Tibial artery (tissue), 4 donors: ENCODE data around the gene PCDHB12.
"Not testable (repeated sequence)": the region's sequence is repeated elsewhere in the genome, so short reads cannot be mapped to it uniquely, and the experiment has no call there.

Experiments used
- DNase-seq, 2 donors: peaks; one replicate each; pipeline ENCODE4 v3.0.0-alpha.2; 2019
- H3K27ac ChIP-seq, 2 donors: fragments of 200-600 bp; sonication (generic) in 1 of 2; 1 replicate in 1 of 2; 2 replicates in 1 of 2; pipeline ENCODE4 v1.5.1; 2018 to 2019; ENCODE audit warnings: mild to moderate bottlenecking in 1 of 2
- H3K27me3 ChIP-seq, 2 donors: fragments of 200-600 bp; sonication (generic) in 1 of 2; one replicate each; pipeline versions ENCODE4 v1.5.1 to v1.6.0; 2016 to 2019
- H3K36me3 ChIP-seq, 3 donors: fragments of 200-600 bp; sonication (generic) in 2 of 3; one replicate each; pipeline ENCODE4 v1.5.1; 2016 to 2019; ENCODE audit warnings: mild to moderate bottlenecking in 2 of 3
- H3K4me1 ChIP-seq, 4 donors: fragments of 200-600 bp; sonication (generic) in 2 of 4; 1 replicate in 3 of 4; 2 replicates in 1 of 4; pipeline ENCODE4 v1.5.1; 2016 to 2019
- H3K4me3 ChIP-seq, 2 donors: fragments of 200-600 bp; sonication (generic) in 1 of 2; 1 replicate in 1 of 2; 2 replicates in 1 of 2; pipeline ENCODE4 v1.5.1; 2018 to 2019; ENCODE audit warnings: mild to moderate bottlenecking in 2 of 2
- H3K9me3 ChIP-seq, 3 donors: fragments of 200-600 bp; sonication (generic) in 1 of 3; one replicate each; pipeline ENCODE4 v1.5.1; 2016 to 2019
- intact Hi-C: fragments of 100-400 bp; cut with DNase I; formaldehyde crosslinking; loops from one replicate; pipeline ENCODE4 v1.15.0; 2023; ENCODE audit warnings: low total_unique reads
- TF ChIP-seq, protein P1 (sequence below), 2 experiments: fragments of 200-600 bp in 1 of 2; fragments of 450-650 bp in 1 of 2; IDR thresholded peaks; one replicate each; pipeline ENCODE4 v1.5.1; 2017 to 2019; ENCODE audit warnings: antibody characterized with exemption in 2 of 2, mild to moderate bottlenecking in 1 of 2, moderate library complexity in 1 of 2

Gene PCDHB12

GRCh38 chr5:141213656-141214339, 5.3 kb downstream of the PCDHB12 start, which contains the start of gene PCDHB13:
PCDHB13 (plus strand) TSS chr5:141213919; CDS start chr5:141214124, 205 bp downstream.
- H3K4me1 ChIP-seq, DNase-seq, intact Hi-C loops, H3K27me3 ChIP-seq, H3K27ac ChIP-seq: not testable (repeated sequence)
- H3K9me3 ChIP-seq = peaks cover 14 to 95% (median 72%) of the 10 kb centered on the region in 3 donors
- TF ChIP-seq, protein P1, sequence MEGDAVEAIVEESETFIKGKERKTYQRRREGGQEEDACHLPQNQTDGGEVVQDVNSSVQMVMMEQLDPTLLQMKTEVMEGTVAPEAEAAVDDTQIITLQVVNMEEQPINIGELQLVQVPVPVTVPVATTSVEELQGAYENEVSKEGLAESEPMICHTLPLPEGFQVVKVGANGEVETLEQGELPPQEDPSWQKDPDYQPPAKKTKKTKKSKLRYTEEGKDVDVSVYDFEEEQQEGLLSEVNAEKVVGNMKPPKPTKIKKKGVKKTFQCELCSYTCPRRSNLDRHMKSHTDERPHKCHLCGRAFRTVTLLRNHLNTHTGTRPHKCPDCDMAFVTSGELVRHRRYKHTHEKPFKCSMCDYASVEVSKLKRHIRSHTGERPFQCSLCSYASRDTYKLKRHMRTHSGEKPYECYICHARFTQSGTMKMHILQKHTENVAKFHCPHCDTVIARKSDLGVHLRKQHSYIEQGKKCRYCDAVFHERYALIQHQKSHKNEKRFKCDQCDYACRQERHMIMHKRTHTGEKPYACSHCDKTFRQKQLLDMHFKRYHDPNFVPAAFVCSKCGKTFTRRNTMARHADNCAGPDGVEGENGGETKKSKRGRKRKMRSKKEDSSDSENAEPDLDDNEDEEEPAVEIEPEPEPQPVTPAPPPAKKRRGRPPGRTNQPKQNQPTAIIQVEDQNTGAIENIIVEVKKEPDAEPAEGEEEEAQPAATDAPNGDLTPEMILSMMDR (IDR thresholded peaks at IDR 0.05) = peak; percentile 15 to 16
- H3K4me3 ChIP-seq = peak within 1 kb of the TSS in 1 of 2 donors; percentile 22
- H3K36me3 ChIP-seq = peaks cover 5 to 34% (median 28%) of the 10 kb centered on the region in 3 donors

- H3K4me1 ChIP-seq, DNase-seq, H3K27me3 ChIP-seq, intact Hi-C loops, H3K27ac ChIP-seq, H3K4me3 ChIP-seq: not testable (repeated sequence)
- Histone ChIP-seq H3K36me3 (peaks cover 5 to 37% (median 35%) of the 10 kb centered on the region in 3 donors), H3K9me3 (peaks cover 19 to 95% (median 72%) of the 10 kb centered on the region in 3 donors)
Observed at GRCh38 chr5:141214583-141214982, 6.1 kb downstream of the PCDHB12 start.

- intact Hi-C loops = not testable (repeated sequence)
- H3K9me3 ChIP-seq = peaks cover 19 to 95% (median 73%) of the 10 kb centered on the region in 3 donors
Observed at GRCh38 chr5:141215504-141215903, 7.0 kb downstream of the PCDHB12 start.

DNA sequence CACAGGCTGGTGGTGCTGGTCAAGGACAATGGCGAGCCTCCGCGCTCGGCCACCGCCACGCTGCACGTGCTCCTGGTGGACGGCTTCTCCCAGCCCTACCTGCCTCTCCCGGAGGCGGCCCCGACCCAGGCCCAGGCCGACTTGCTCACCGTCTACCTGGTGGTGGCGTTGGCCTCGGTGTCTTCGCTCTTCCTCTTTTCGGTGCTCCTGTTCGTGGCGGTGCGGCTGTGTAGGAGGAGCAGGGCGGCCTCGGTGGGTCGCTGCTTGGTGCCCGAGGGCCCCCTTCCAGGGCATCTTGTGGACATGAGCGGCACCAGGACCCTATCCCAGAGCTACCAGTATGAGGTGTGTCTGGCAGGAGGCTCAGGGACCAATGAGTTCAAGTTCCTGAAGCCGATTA, 7.5 kb downstream of the PCDHB12 start:
- DNase-seq, H3K4me3 ChIP-seq, intact Hi-C loops, H3K27me3 ChIP-seq, H3K4me1 ChIP-seq, H3K27ac ChIP-seq: not testable (repeated sequence)
- Histone ChIP-seq H3K36me3 (peaks cover 5 to 50% (median 30%) of the 10 kb centered on the region in 3 donors), H3K9me3 (peaks cover 24 to 97% (median 75%) of the 10 kb centered on the region in 3 donors)

More at GRCh38 chr5:141215504-141215903, 7.0 kb downstream of the PCDHB12 start:
- H3K36me3 ChIP-seq = peaks cover 5 to 45% (median 30%) of the 10 kb centered on the region in 3 donors
- not testable (repeated sequence) for H3K27ac ChIP-seq, H3K4me1 ChIP-seq, H3K4me3 ChIP-seq, DNase-seq, H3K27me3 ChIP-seq

DNA sequence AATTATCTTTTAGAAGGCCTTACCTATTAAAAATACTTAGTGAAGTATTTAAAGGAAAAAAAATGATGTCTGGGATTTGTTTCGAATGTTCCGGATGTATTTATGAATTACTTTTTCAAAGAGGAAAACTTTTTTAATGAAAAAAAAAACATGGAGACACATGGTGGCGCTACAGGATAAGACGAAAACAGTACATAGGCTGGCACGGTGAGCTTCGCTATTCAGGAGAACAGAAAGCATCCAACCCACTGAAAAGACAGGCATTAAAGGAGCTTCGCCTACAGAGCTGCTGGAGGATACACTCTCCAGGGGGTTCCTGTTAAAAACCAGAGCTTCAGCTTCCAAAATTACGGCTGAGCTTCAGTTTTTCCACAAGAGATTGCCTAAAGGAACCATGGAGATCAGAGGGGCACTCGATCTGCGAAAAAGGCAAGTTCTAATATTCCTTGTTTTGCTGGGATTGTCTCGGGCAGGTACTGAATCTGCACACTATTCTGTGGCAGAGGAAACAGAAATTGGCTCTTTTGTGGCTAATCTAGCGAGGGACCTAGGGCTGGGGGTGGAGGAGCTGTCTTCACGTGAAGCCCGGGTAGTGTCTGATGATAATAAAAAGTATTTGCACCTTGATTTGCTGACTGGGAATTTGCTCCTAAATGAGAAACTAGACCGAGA, 14.7 kb downstream of the PCDHB12 start, which contains the start of gene PCDHB14:
TSS of gene PCDHB14 (plus strand) at position 232 of the 672 bp plus-strand sequence. CDS start at position 395, 163 bp downstream.
- H3K36me3 ChIP-seq = peaks cover 5 to 47% (median 44%) of the 10 kb centered on the region in 3 donors
- no peak for DNase-seq
- intact Hi-C loops = no loop called here
- H3K9me3 ChIP-seq = peaks cover 15 to 97% (median 85%) of the 10 kb centered on the region in 3 donors
- TF ChIP-seq, protein P1 (IDR thresholded peaks at IDR 0.05) = no peak
- H3K27me3 ChIP-seq = no peaks in the 10 kb centered on the region
- H3K4me3 ChIP-seq = peak within 1 kb of the TSS; percentile 19 to 34
- no peak within 1 kb of the TSS for H3K27ac ChIP-seq
- H3K4me1 ChIP-seq = no peaks in the 10 kb centered on the region

GRCh38 chr5:141224844-141225243, 16.3 kb downstream of the PCDHB12 start:
- H3K4me1 ChIP-seq, H3K27me3 ChIP-seq, H3K4me3 ChIP-seq, DNase-seq, H3K27ac ChIP-seq, intact Hi-C loops: not testable (repeated sequence)
- peaks cover 0 to 35% (median 28%) of the 10 kb centered on the region in 3 donors for H3K36me3 ChIP-seq
- H3K9me3 ChIP-seq = peaks cover 9 to 90% (median 74%) of the 10 kb centered on the region in 3 donors

GRCh38 chr5:141225421-141225820, 16.9 kb downstream of the PCDHB12 start:
- intact Hi-C loops, H3K27me3 ChIP-seq, DNase-seq, H3K27ac ChIP-seq, H3K4me3 ChIP-seq, H3K4me1 ChIP-seq: not testable (repeated sequence)
- H3K9me3 ChIP-seq = peaks cover 9 to 88% (median 72%) of the 10 kb centered on the region in 3 donors
- H3K36me3 ChIP-seq = peaks cover 0 to 35% (median 23%) of the 10 kb centered on the region in 3 donors
